Measurements from ENCODE around the gene MAP4K2.

MAP4K2 gene

GRCh38 chr11:64835616-64836447 is 32.8 kb upstream of the MAP4K2 start:
- no peak for TF ChIP-seq CTCF (conservative IDR thresholded peaks at IDR 0.05)
- H3K27ac ChIP-seq, result no peak overlapping the region

GRCh38 chr11:64834723-64835615 is 32.0 kb upstream of the MAP4K2 start:
- no peak overlapping the region for H3K27ac ChIP-seq
- TF ChIP-seq CTCF (conservative IDR thresholded peaks at IDR 0.05), result no peak

GRCh38 chr11:64834031-64834722 is 31.2 kb upstream of the MAP4K2 start:
- H3K27ac ChIP-seq, result no peak overlapping the region
- no peak for TF ChIP-seq CTCF (conservative IDR thresholded peaks at IDR 0.05)

- H3K27ac ChIP-seq, result no peak overlapping the region
- no peak for TF ChIP-seq CTCF (conservative IDR thresholded peaks at IDR 0.05)
These were observed 30.5 kb upstream of the MAP4K2 start for GRCh38 chr11:64833509-64833908.

GRCh38 chr11:64833198-64833502 is 30.1 kb upstream of the MAP4K2 start:
- TF ChIP-seq CTCF (conservative IDR thresholded peaks at IDR 0.05), result no peak
- H3K27ac ChIP-seq, result no peak overlapping the region

GRCh38 chr11:64832467-64833197 is 29.6 kb upstream of the MAP4K2 start:
- H3K27ac ChIP-seq, result no peak overlapping the region
- TF ChIP-seq CTCF (conservative IDR thresholded peaks at IDR 0.05), result no peak
